ENCODE results near the gene KCNE2. TPM values are rescaled to one million over a fixed set of nuclear protein-coding genes. Genes with fewer than 3 reads are reported as not detected.

The KCNE2 gene
- total and polyA plus RNA-seq, 2 experiments from 2014 or later, result 0.28 to 0.55 TPM

DNA sequence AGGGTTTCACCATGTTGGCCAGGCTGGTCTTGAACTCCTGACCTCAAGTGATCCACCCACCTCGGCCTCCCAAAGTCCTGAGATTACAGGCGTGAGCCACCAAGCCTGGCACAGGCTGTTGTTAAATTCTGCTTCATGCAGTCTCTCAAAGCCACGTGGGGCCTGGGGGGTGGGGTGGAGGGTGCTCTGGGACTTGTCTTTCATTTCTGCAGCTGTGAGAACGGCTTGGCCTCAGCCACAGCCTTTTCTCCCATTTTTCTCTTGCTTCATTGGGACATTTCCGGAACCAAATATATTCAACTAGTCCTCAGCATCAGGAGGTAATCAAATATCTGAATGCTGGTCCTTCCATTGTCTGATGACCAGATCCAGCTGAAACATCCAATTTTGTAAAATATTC, 27.6 kb upstream of the KCNE2 start:
- Histone ChIP-seq H3K9me2 (ENCODE audit: insufficient read depth) (0 out of 2 replicates have a peak, but pooled peaks cover 2% of the 10 kb centered on the region), H3K27ac (ENCODE audit: low read depth) (no peak overlapping the region), H4K20me1 (replicated peaks; ENCODE audit: insufficient read depth) (no peaks in the 10 kb centered on the region), H3K4me2 (no peak overlapping the region), H3K79me2 (replicated peaks; ENCODE audit: insufficient read depth) (no peaks in the 10 kb centered on the region), H3K4me1 (ENCODE audit: insufficient read depth) (no peaks in the 10 kb centered on the region), H3F3A (replicated peaks; ENCODE audit: low read depth) (no peaks in the 10 kb centered on the region), H3K4me3 (no peak overlapping the region), H3K36me3 (ENCODE audit: insufficient read depth) (no peaks in the 10 kb centered on the region), H2AFZ (no peak overlapping the region), H3K27me3 (ENCODE audit: insufficient read depth) (no peaks in the 10 kb centered on the region)
- peaks cover 15% of the 10 kb centered on the region for H3K27me3 Mint-ChIP-seq (ENCODE audit: insufficient read depth, low read depth, poor library complexity)
- peaks cover 2% of the 10 kb centered on the region; the same call in 2 of the 3 replicates for H3K4me1 Mint-ChIP-seq
- H3K4me3 Mint-ChIP-seq, result no peak overlapping the region
- DNase-seq (ENCODE audit: low spot score) (no peak), ATAC-seq (no peak)
- no peaks in the 10 kb centered on the region for H3K36me3 Mint-ChIP-seq (ENCODE audit: low read depth)
- no peak overlapping the region for H3K27ac Mint-ChIP-seq
- no peaks in the 10 kb centered on the region for H3K9me3 Mint-ChIP-seq
- TF ChIP-seq CREB1 (CRISPR knock-in tag; IDR thresholded peaks at IDR 0.05; ENCODE audit: low read depth), result no peak
- TF ChIP-seq EZH2phosphoT487 (IDR thresholded peaks at IDR 0.05; ENCODE audit: unreplicated experiment), result no peak
- TF ChIP-seq ZNF331 (CRISPR knock-in tag; IDR thresholded peaks at IDR 0.05; ENCODE audit: low read depth), result no peak
- TF ChIP-seq, protein P1, sequence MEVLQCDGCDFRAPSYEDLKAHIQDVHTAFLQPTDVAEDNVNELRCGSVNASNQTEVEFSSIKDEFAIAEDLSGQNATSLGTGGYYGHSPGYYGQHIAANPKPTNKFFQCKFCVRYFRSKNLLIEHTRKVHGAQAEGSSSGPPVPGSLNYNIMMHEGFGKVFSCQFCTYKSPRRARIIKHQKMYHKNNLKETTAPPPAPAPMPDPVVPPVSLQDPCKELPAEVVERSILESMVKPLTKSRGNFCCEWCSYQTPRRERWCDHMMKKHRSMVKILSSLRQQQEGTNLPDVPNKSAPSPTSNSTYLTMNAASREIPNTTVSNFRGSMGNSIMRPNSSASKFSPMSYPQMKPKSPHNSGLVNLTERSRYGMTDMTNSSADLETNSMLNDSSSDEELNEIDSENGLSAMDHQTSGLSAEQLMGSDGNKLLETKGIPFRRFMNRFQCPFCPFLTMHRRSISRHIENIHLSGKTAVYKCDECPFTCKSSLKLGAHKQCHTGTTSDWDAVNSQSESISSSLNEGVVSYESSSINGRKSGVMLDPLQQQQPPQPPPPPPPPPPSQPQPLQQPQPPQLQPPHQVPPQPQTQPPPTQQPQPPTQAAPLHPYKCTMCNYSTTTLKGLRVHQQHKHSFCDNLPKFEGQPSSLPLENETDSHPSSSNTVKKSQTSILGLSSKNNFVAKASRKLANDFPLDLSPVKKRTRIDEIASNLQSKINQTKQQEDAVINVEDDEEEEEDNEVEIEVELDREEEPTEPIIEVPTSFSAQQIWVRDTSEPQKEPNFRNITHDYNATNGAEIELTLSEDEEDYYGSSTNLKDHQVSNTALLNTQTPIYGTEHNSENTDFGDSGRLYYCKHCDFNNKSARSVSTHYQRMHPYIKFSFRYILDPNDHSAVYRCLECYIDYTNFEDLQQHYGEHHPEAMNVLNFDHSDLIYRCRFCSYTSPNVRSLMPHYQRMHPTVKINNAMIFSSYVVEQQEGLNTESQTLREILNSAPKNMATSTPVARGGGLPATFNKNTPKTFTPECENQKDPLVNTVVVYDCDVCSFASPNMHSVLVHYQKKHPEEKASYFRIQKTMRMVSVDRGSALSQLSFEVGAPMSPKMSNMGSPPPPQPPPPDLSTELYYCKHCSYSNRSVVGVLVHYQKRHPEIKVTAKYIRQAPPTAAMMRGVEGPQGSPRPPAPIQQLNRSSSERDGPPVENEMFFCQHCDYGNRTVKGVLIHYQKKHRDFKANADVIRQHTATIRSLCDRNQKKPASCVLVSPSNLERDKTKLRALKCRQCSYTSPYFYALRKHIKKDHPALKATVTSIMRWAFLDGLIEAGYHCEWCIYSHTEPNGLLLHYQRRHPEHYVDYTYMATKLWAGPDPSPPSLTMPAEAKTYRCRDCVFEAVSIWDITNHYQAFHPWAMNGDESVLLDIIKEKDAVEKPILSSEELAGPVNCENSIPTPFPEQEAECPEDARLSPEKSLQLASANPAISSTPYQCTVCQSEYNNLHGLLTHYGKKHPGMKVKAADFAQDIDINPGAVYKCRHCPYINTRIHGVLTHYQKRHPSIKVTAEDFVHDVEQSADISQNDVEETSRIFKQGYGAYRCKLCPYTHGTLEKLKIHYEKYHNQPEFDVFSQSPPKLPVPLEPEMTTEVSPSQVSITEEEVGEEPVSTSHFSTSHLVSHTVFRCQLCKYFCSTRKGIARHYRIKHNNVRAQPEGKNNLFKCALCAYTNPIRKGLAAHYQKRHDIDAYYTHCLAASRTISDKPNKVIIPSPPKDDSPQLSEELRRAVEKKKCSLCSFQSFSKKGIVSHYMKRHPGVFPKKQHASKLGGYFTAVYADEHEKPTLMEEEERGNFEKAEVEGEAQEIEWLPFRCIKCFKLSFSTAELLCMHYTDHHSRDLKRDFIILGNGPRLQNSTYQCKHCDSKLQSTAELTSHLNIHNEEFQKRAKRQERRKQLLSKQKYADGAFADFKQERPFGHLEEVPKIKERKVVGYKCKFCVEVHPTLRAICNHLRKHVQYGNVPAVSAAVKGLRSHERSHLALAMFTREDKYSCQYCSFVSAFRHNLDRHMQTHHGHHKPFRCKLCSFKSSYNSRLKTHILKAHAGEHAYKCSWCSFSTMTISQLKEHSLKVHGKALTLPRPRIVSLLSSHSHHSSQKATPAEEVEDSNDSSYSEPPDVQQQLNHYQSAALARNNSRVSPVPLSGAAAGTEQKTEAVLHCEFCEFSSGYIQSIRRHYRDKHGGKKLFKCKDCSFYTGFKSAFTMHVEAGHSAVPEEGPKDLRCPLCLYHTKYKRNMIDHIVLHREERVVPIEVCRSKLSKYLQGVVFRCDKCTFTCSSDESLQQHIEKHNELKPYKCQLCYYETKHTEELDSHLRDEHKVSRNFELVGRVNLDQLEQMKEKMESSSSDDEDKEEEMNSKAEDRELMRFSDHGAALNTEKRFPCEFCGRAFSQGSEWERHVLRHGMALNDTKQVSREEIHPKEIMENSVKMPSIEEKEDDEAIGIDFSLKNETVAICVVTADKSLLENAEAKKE (CRISPR knock-in tag; IDR thresholded peaks at IDR 0.05), result no peak
- TF ChIP-seq, protein P2, sequence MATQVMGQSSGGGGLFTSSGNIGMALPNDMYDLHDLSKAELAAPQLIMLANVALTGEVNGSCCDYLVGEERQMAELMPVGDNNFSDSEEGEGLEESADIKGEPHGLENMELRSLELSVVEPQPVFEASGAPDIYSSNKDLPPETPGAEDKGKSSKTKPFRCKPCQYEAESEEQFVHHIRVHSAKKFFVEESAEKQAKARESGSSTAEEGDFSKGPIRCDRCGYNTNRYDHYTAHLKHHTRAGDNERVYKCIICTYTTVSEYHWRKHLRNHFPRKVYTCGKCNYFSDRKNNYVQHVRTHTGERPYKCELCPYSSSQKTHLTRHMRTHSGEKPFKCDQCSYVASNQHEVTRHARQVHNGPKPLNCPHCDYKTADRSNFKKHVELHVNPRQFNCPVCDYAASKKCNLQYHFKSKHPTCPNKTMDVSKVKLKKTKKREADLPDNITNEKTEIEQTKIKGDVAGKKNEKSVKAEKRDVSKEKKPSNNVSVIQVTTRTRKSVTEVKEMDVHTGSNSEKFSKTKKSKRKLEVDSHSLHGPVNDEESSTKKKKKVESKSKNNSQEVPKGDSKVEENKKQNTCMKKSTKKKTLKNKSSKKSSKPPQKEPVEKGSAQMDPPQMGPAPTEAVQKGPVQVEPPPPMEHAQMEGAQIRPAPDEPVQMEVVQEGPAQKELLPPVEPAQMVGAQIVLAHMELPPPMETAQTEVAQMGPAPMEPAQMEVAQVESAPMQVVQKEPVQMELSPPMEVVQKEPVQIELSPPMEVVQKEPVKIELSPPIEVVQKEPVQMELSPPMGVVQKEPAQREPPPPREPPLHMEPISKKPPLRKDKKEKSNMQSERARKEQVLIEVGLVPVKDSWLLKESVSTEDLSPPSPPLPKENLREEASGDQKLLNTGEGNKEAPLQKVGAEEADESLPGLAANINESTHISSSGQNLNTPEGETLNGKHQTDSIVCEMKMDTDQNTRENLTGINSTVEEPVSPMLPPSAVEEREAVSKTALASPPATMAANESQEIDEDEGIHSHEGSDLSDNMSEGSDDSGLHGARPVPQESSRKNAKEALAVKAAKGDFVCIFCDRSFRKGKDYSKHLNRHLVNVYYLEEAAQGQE (IDR thresholded peaks at IDR 0.05; ENCODE audit: unreplicated experiment), result no peak
- TF ChIP-seq POLR2AphosphoS5 (IDR thresholded peaks at IDR 0.05; ENCODE audit: low read depth), result no peak
- TF ChIP-seq ZNF114 (CRISPR knock-in tag; IDR thresholded peaks at IDR 0.05), result no peak
- no peak for TF ChIP-seq EZH2 (IDR thresholded peaks at IDR 0.05; ENCODE audit: low read depth, unreplicated experiment)
- no peak for TF ChIP-seq STAT1 (IDR thresholded peaks at IDR 0.05; ENCODE audit: unreplicated experiment)
- TF ChIP-seq, protein P3, sequence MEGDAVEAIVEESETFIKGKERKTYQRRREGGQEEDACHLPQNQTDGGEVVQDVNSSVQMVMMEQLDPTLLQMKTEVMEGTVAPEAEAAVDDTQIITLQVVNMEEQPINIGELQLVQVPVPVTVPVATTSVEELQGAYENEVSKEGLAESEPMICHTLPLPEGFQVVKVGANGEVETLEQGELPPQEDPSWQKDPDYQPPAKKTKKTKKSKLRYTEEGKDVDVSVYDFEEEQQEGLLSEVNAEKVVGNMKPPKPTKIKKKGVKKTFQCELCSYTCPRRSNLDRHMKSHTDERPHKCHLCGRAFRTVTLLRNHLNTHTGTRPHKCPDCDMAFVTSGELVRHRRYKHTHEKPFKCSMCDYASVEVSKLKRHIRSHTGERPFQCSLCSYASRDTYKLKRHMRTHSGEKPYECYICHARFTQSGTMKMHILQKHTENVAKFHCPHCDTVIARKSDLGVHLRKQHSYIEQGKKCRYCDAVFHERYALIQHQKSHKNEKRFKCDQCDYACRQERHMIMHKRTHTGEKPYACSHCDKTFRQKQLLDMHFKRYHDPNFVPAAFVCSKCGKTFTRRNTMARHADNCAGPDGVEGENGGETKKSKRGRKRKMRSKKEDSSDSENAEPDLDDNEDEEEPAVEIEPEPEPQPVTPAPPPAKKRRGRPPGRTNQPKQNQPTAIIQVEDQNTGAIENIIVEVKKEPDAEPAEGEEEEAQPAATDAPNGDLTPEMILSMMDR (conservative IDR thresholded peaks at IDR 0.05; ENCODE audit: low read depth in 2 of 2), result no peak
- TF ChIP-seq JUNB (IDR thresholded peaks at IDR 0.05; ENCODE audit: unreplicated experiment), result no peak

Data from GM23338 (cell line).